Glomerular visceral epithelial cell (primary cell): ENCODE results near the gene RAB8B.
A peak's percentile ranks its signal among the peaks of the same experiment; 100 is the strongest.
"Not testable (repeated sequence)": the region's sequence is repeated elsewhere in the genome, so short reads cannot be mapped to it uniquely, and the experiment has no call there.

Experiments used
- DNase-seq: peaks from one replicate; pipeline ENCODE4 v3.0.0-alpha.2; 2016; ENCODE audit errors: extremely low spot score

The RAB8B gene

DNA sequence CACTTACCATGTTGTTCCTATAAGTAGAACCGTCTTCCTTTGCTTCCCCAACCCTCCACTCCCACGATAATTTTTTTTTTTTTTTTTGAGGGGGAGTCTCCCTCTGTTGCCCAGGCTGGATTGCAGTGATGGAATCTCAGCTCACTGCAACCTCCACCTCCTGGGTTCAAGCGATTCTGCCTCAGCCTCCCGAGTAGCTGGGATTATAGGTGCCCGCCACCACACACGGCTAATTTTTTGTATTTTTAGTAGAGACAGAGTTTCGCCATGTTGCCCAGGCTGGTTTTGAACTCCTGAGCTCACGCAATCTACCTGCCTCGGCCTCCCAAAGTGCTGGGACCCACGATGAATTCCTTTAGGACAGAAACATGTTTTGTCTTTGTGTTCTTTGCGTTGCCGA is 19.4 kb downstream of the RAB8B start:
- DNase-seq = not testable (repeated sequence)

DNA sequence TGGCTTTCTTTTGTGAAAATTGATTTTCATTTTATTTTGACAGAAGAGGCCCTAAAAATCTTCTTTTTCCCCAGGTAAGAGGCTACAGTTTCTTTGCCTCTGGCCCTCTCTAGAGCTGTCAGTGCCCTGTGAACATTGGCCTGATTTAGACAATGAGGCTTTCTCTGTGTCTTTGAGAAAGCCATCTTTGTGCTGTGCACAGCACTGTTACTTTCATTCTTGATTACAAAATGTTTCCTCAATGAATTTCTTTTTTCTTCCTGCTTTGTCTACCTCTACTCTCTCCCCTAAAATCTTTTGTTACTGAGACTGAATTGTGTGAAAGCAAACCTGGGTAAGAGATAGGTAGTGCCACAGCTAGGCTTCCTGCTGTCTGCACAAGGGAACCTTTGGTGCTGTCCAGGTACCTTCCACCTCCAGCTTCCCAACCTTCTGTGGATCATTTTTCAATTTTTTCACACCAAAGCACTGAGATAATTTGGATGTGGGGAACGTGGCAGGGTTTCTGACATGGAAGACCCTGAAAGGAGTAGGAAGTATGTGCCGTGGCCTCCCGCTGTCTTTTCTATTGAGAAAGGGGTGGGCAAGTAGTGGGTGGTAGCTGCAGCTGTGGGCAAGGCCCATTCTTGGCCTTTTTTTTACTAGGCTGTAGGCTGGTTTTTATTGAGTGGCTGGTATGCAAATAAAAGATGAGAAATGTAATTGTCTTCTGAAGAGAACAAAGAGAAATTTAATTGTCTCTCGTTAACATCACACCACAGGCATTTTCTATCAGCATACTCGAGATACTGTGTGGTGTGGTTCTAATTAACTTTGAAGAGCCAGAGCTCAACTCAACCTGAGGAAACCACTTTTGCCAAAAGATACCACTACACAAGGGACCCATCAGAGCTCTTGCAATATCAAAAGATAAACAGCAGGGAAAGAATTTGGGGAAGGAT is 21.0 kb downstream of the RAB8B start:
- DNase-seq = no peak

DNA sequence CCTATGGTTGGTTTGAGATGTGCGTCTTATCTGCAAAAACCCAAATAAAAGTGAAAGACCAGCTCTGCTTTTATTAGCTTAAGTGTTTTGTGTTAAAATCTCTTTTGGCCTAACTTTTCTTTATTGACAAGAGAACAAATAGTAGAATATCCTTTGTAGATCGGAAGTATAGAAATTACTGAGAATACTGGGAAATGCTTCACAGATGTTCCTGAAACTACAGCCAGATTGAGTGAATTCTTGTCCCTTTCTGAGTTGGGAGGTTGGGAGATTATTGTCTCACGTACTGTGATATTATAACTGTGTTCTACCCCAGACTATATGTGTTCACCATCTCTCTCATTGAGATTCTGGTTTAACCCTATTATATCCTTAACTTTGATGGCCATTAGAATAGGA is 21.7 kb downstream of the RAB8B start:
- DNase-seq = no peak

DNA sequence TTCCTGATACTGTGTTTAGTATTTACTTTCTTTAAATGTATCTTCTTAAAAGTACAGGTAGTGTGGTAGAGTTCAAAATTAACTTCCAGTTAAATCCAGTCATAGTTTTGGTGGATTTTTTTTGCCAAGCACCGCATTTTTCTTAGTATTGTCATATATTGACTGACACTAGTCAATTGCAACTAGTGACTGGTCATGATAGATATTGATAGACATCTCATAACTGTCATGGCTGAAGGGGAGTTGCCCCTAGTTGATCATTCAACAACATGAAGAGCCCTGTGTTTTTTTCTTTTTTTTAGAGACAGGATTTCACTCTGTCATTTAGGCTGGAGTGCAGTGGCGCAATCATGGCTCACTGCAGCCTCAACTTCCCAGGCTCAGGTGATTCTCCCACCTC is 22.1 kb downstream of the RAB8B start:
- DNase-seq = no peak

DNA sequence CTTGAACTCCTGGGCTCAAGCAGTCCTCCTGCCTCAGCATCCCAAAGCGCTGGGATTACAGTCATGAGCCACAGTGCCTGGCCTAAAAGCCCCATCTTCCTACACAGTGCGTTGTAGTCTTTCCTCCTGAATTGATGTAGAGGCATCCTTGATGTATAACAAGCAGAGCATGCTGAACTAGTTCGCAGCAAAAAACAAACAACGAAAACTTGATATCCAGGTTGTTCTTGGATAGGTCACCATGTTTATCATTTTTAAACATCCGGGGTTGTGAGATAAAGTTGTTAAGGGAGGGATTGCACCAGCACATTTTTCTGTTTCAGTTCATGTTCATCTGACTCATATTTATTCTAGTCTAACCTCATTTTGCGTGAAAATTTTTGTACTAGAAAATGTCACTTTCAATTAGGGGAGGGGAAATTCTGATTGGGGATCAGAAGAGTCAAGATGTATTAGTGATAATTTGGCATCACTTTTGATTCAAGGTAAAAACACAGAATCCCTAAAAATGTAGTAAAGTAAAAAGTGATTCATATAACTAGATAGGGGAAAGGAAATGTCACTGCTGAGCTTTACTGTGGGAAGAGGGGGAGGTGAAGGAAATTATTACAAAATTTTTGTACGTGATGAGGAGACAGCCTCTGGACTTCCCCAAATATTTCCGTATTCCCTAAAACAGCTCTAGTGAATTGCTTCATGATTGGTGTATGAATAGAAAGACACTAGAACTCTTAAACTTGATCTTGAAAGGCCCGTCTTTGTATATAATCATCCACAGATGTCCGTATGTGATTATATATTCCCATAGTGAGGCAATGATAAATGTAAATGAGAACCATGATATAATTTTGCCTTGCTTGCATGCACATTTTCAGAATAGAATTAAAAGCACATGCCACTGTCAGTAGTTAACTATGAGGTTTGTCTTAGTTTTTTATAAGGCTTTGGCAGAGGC is 22.9 kb downstream of the RAB8B start:
- DNase-seq = no peak

DNA sequence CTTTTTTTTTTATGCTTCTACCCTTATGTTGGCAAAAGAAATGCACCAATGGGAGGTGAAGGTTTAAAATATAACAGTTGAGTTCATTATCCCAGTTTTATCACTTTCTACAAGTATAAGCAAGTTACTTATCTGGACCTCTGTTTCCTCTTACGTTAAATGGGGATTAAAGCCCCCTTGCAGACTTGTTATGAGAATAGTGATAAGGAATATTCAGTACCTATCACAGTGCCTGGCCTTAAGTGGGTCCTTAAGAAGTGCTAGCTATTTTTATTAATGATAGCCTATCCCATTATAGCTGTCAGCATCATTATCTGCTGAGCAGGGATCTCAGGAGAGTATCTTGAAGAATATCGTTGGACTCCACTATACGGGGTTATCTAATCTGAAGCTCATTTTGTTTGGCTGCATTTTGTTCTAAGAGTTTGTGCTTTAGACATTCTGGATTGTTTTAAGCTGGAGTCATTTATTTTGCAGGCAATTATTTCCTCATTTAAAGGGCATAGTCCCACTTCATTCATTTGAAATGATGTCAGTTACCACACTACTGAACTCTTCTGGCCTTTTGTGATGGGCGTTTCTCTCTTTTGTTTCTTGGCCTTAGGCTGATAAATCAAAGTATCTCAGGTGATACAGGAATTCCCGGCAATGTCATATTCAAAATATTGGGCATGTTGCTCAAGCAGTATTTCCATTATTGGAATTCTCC is 28.8 kb downstream of the RAB8B start:
- peak; percentile 61 for DNase-seq

DNA sequence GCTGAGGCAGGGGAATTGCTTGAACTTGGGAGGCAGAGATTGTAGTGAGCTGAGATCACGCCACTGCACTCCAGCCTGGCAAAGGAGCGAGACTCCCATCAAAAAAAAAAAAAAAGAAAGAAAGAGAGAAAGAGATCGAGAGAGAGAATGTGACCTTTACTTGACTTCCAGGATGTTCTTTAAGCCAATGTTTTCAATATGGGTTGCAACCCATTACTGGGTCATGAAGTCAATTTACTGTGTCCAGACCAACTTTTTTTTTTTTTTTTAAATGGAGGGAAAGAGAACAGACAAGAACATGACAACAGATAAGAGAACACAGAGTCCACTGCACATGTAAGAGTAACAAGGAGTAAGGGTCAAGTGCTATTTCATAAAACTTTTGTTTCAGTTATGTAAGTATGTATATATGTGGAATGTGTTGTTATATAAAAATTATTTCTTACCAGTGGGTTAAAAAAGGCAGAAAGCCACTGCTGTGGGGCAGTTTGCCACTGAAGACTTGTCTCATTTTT is 29.8 kb downstream of the RAB8B start:
- no peak for DNase-seq

DNA sequence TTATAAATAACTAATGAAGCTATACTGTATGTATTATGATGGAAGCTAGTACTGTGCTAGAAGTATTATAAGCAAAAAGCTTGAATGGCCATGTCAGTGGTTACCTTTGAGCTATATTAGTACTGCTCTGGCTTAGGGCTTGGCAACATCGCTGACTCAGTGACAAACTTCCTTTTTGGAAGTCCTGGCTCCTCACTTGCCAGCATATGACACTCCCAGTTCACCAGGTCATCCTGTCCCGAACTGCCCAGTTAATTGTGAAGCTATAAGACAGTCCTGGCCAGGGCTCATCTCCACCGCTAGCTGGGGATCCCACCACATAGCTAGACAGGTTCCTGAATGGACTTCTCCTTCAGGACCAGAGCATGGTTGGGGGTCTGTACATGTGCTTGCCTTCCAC is 31.9 kb downstream of the RAB8B start:
- no peak for DNase-seq

DNA sequence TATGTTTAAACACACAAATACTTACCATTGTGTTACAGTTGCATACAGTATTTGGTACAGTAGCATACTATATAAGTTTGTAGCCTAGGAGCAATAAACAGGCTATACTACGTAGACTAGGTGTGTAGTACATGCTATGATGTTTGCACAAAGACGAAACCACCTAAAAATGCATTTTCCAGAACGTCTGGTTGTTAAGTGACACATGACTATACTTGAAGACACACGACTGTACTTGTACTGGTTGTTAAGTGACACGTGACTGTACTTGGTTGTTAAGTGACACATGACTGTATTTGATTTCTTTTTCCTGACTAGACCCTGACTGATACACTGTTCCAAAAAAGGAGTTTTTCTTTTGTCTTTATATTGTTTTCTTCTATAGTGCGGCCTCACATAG is 34.1 kb downstream of the RAB8B start:
- no peak for DNase-seq

DNA sequence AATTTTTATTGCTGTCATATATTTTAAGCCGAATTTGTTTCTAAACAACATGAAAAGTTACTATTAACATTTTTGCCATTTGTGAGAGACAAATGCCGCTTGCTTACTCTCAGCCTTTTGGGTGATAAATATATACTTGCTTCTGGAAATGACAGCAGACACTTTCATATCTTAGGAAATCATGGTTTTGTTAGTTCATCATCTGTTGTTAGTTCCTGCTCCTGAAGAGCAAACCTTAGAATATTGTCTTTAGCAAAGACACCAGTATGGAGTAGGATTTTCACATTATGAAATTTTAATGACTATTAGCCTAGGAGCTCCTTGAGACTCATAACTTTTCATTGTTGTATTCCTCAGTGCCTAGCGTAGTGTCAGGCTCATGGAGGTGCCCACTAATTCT is 36.0 kb downstream of the RAB8B start:
- no peak for DNase-seq

DNA sequence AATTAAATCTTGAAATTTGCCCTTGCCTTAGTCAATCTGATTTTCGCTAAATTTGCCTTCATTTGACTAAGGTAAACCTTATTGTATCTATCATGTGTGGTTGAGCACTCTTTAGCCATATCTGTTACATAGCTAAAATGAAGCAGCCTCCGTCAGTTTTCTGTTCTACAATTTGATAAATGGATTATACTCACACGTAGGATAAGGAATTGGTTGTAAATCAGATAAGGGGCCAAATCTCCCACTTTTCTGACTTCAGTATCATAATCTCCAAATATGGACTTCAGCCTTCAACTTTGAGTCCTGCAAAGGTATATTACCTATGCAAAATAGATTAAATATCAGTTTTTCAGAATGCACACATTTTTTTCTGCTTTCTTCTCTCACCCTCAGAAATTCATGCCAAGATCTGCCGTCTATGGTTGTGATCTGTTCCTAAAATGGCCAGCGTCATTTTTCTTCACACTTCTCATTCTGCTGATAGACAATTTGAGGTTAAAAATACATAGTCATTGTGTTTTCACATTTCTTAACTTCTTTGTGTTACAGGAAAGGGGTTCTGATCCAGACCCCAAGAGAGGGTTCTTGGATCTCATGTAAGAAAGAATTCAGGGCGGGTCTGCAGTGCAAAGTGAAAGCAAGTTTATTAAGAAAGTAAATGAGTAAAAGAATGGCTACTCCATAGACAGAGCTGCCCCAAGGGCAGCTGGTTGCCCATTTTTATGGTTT is 36.9 kb downstream of the RAB8B start:
- no peak for DNase-seq

DNA sequence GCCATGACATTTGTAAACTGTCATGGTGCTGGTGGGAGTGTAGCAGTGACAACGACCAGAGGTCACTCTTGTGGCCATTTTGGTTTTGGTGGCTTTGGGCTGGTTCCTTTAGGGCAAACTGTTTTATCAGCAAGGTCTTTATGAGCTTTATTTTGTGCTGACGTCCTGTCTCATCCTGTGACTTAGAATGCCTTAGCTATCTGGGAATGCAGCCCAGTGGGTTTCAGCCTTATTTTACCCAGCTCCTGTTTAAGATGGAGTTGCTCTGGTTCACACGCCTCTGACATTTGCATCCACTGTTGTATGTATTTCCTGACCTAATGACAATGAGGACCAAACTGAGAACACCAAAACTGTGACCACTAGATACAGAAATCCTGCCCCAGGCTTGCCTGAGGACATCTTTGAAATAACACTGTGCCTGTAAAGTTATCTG is 37.6 kb downstream of the RAB8B start:
- no peak for DNase-seq

DNA sequence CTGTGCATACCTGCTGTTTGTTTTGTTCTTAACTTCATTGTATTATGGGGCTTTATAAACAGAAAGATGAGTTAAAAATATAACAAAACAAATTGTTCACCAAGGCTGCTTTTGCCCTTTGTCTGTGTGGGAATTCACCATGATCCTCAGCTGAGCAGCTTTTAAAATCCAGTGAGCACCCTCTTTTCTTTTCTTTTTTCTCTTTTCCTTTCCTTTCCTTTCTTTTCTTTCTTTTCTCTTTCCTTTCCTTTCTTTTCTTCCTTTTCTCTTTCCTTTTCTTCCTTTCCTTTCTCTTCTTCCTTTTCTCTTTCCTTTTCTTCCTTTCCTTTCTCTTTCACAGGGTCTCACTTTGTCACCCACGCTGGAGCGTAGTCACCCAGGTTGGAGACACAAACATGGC is 38.3 kb downstream of the RAB8B start:
- no peak for DNase-seq

DNA sequence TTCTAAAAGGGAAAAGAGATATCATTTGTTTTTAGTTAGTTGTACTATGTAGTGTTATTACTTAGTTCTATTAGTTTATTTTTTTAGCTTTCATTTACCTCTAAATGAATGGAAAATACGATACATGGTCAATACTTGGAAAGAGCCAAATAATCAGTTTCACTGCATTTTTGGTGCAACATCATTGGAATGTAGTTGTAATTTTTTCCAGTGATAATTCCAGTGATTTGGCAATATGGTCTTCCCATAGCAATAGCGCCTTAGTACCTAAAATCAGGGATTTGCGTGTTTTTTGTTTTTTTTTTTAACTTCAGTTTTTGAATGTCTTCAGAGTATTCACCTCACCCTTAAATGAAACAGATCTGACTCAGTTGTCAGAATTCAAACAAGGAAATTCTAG is 41.8 kb downstream of the RAB8B start:
- no peak for DNase-seq

DNA sequence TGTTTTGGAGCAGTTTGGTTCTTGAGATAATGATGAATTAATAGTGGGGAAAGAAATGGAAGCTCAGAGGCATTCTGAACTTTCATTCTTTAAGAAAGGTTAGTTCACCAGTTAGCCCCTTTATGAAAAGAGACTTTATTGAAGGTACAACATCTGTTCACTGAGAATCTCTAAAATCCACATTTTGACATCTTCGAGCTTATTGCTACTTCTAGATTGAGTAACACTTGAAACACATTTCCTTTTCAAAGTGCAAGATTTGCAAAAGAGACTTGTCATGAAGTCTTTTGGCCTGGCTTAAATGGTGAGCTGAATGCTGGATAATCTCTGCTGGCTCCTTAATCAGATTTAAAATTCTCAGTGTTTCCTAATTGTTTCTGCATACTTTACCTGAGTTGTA is 42.3 kb downstream of the RAB8B start:
- no peak for DNase-seq

DNA sequence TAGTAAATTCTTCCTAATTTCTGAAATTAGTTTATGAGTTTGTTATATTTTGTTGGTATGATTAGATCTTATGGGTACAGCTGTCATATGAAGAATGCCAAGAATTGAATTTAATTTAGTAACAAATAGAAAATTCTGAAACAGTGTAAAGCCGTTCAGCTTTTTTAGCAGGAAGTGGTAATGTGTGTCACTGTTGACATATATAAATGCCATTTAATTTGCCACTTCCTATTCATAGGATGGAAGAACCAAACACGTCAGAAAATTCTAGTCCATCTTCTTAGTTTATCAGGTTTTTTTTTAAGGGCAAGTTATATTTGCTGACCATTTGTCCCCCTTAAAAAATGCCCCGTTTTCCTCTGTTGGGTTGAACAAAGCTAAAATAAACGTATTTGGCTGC is 43.0 kb downstream of the RAB8B start:
- DNase-seq = no peak

DNA sequence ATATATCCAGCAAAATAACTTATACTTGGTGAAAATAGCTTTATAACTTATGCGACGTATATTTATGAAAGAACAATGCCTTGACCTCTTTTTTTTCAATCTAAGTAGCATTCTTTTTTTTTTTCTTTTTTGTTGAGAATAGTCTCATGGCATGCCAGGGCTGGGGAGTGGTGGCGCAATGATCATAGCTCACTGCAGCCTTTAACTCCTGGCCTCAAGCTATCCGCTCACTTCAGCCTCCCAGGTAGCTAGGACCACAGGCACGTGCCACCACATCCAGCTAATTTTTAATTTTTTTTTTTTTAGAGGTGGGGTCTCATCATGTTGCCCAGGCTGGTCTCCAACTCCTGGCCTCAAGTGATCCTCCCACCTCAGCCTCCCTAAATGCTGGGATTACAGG is 43.5 kb downstream of the RAB8B start:
- DNase-seq = no peak

DNA sequence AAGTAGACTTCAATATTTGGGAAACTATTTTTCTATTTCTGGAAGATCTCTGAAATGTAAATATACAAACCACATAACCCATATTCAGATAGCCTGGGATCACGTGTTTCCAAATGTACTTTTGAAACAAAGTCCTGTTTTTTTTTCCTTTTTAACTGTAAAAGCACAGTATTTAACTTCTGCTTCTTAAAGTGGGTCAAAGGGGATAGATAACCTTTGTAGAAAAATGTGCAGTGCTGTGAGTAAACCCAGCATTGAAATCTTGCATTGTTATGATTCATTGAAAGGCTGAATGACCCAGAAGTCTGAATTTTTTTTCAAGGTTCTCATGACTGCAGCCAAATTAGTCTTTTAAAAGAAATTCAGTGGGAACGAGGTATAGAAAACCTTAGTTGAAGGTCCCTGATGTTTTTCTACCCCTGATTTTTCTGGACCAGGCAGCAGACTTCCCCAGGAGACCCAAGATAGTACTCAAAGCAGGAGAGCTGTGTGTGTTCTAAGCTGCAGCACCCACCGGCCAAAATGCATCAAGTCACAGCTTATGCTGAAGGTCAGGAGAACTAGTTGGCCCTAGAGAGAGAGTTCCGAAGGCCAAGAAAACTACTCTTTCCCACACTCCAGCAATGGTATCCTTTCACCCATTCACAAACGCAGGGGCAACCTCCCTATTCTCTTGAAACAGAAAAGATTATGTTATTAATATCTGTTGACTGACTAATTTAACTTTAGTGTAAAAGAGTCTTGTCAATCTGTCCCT is 44.4 kb downstream of the RAB8B start:
- DNase-seq = peak; percentile 35

DNA sequence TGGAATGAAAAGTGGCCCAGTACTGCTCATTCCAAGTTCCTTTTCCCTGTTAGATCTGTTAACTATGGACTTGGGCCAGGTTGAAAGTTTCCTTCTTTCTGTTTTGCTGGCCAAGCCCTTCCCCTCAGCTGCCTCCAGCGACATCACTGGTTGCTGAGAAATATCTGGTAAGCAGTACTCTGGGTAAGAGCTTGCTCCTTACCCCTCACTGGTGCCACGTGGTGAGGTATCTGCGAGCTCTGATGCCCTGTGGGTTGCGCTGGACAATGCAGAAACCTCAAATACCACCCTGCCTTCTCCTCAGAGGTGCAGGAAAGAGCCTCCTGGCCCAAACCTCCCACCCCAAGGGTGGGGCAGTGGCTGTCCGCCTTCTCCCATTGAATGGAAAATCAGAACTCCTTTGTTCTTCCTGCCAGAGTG is 45.1 kb downstream of the RAB8B start:
- DNase-seq = peak; percentile 55

DNA sequence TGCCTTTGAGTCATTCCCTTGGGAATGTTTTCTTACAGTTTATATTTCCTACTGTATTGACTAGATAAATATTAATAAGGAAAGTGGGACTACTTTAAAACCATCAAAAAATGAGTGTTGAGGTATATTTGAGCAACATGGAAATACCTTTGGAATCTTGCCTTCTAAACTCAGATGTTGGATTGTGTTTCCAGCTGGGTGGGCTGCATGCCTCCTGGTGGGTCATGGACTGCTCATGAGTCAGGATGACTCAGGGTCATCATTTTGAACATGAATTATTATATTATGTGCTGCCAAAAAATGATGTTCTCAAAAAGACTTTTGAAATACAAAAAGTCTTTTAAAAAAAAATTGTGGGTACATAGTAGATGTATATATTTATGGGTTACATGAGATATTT is 46.9 kb downstream of the RAB8B start:
- DNase-seq = peak; percentile 68
